ENCODE data around the gene ZMYND8. TPM values are rescaled to one million over a fixed set of nuclear protein-coding genes. Genes with fewer than 3 reads are reported as not detected.

The ZMYND8 gene
- total RNA-seq, 1 donor = 18.8 TPM

- H3K79me2 ChIP-seq (ENCODE audit: insufficient read depth, low read length) = no peaks in the 10 kb centered on the region
- TF ChIP-seq CTCF (IDR thresholded peaks at IDR 0.05; ENCODE audit: extremely low read depth, low read depth, low read length) = peak; percentile 95
- H3K36me3 ChIP-seq (ENCODE audit: insufficient read depth, low read length) = no peaks in the 10 kb centered on the region
- H3K27ac ChIP-seq (ENCODE audit: low read depth, low read length) = no peak overlapping the region
- H3K27me3 ChIP-seq (ENCODE audit: insufficient read depth, low read length) = no peaks in the 10 kb centered on the region
- H3K4me2 ChIP-seq (ENCODE audit: insufficient read depth, low read length) = peak overlapping the region; percentile 65
- no peaks in the 10 kb centered on the region for H4K20me1 ChIP-seq (ENCODE audit: insufficient read depth, low read length)
- H3K4me3 ChIP-seq (ENCODE audit: insufficient read depth, low read length) = peak overlapping the region; percentile 43
- peak overlapping the region; percentile 66 for H2AFZ ChIP-seq (ENCODE audit: low read length)
- no peaks in the 10 kb centered on the region for H3K9me3 ChIP-seq (ENCODE audit: low read depth, low read length)
- peak; percentile 87 for DNase-seq (ENCODE audit: insufficient read length, low spot score, missing footprints)
- peaks cover 5% of the 10 kb centered on the region for H3K4me1 ChIP-seq (ENCODE audit: insufficient read depth, low read length)
Measured at GRCh38 chr20:47196091-47197081, 160.1 kb downstream of the ZMYND8 start.

GRCh38 chr20:47195573-47195972 is 160.9 kb downstream of the ZMYND8 start:
- Histone ChIP-seq H2AFZ (ENCODE audit: low read length) (no peak overlapping the region), H3K4me2 (ENCODE audit: insufficient read depth, low read length) (no peak overlapping the region), H3K79me2 (ENCODE audit: insufficient read depth, low read length) (no peaks in the 10 kb centered on the region), H3K4me1 (ENCODE audit: insufficient read depth, low read length) (peaks cover 5% of the 10 kb centered on the region), H3K27ac (ENCODE audit: low read depth, low read length) (no peak overlapping the region), H3K27me3 (ENCODE audit: insufficient read depth, low read length) (no peaks in the 10 kb centered on the region), H3K9me3 (ENCODE audit: low read depth, low read length) (no peaks in the 10 kb centered on the region), H3K36me3 (ENCODE audit: insufficient read depth, low read length) (no peaks in the 10 kb centered on the region), H4K20me1 (ENCODE audit: insufficient read depth, low read length) (no peaks in the 10 kb centered on the region), H3K4me3 (ENCODE audit: insufficient read depth, low read length) (no peak overlapping the region)
- no peak for TF ChIP-seq CTCF (IDR thresholded peaks at IDR 0.05; ENCODE audit: extremely low read depth, low read depth, low read length)
- no peak for DNase-seq (ENCODE audit: insufficient read length, low spot score, missing footprints)

- Histone ChIP-seq H3K4me1 (ENCODE audit: insufficient read depth, low read length) (peaks cover 5% of the 10 kb centered on the region), H4K20me1 (ENCODE audit: insufficient read depth, low read length) (no peaks in the 10 kb centered on the region), H3K27me3 (ENCODE audit: insufficient read depth, low read length) (peaks cover 3% of the 10 kb centered on the region), H3K79me2 (ENCODE audit: insufficient read depth, low read length) (no peaks in the 10 kb centered on the region), H3K36me3 (ENCODE audit: insufficient read depth, low read length) (no peaks in the 10 kb centered on the region), H3K9me3 (ENCODE audit: low read depth, low read length) (no peaks in the 10 kb centered on the region), H2AFZ (ENCODE audit: low read length) (no peak overlapping the region), H3K27ac (ENCODE audit: low read depth, low read length) (no peak overlapping the region), H3K4me3 (ENCODE audit: insufficient read depth, low read length) (no peak overlapping the region), H3K4me2 (ENCODE audit: insufficient read depth, low read length) (no peak overlapping the region)
- DNase-seq (ENCODE audit: insufficient read length, low spot score, missing footprints) = no peak
- TF ChIP-seq CTCF (IDR thresholded peaks at IDR 0.05; ENCODE audit: extremely low read depth, low read depth, low read length) = no peak
Measured at GRCh38 chr20:47191956-47192355, 164.5 kb downstream of the ZMYND8 start.

- Histone ChIP-seq H3K27me3 (ENCODE audit: insufficient read depth, low read length) (peaks cover 3% of the 10 kb centered on the region), H3K9me3 (ENCODE audit: low read depth, low read length) (no peaks in the 10 kb centered on the region), H3K27ac (ENCODE audit: low read depth, low read length) (no peak overlapping the region), H2AFZ (ENCODE audit: low read length) (no peak overlapping the region), H3K79me2 (ENCODE audit: insufficient read depth, low read length) (no peaks in the 10 kb centered on the region), H3K4me2 (ENCODE audit: insufficient read depth, low read length) (no peak overlapping the region), H3K4me3 (ENCODE audit: insufficient read depth, low read length) (no peak overlapping the region), H4K20me1 (ENCODE audit: insufficient read depth, low read length) (no peaks in the 10 kb centered on the region), H3K4me1 (ENCODE audit: insufficient read depth, low read length) (peaks cover 3% of the 10 kb centered on the region), H3K36me3 (ENCODE audit: insufficient read depth, low read length) (no peaks in the 10 kb centered on the region)
- no peak for DNase-seq (ENCODE audit: insufficient read length, low spot score, missing footprints)
- TF ChIP-seq CTCF (IDR thresholded peaks at IDR 0.05; ENCODE audit: extremely low read depth, low read depth, low read length) = no peak
Measured at GRCh38 chr20:47191074-47191673, 165.3 kb downstream of the ZMYND8 start.
